H1 (cell line): ENCODE measurements around the gene MYL6. TPM values are rescaled to one million over a fixed set of nuclear protein-coding genes. Genes with fewer than 3 reads are reported as not detected.

Experiments
- polyA plus RNA-seq, 7 experiments: library from polyadenylated mRNA; depleted of rRNA in 3 of 7; stranded (reverse) in 5 of 7; unstranded in 2 of 7; fragments of >200 nt in 5 of 7; fragments of 200-250 nt in 2 of 7; gene quantifications; 1 replicate in 5 of 7; 2 replicates in 1 of 7; 4 replicates in 1 of 7; pipeline versions ENCODE4 v1.2.1 to v1.2.3, GENCODE V29; 2011 to 2013; ENCODE audit warnings: missing spikeins in 2 of 7, mixed read lengths in 2 of 7
- total RNA-seq: library from RNA; stranded (reverse); fragmentation: NEBNext Ultra II Directional; extraction: Animal tissue kit (Norgen Biotek cat#: 25700); gene quantifications from 2 replicates; pipeline ENCODE4 v1.2.1, GENCODE V29; 2021

Gene MYL6
- total and polyA plus RNA-seq, 2 of the 8 experiments (the other 6 are each of a cell fraction or from before 2014, with no cell fraction given): 1,130 to 2,279 TPM

Other genes starting within 250 kb of the MYL6 start
- gene PYM1, start 230.5 kb upstream of the MYL6 start, total RNA-seq: 58.5 and 58.9 TPM in 2 replicates
- gene PYM1, start 230.5 kb upstream of the MYL6 start, polyA plus RNA-seq (2011; rRNA removed): 37.3 and 38.7 TPM in 2 replicates
- 18.0 and 21.3 TPM in 2 replicates for gene DGKA, start 227.2 kb upstream of the MYL6 start, total RNA-seq
- gene DGKA, start 227.2 kb upstream of the MYL6 start, polyA plus RNA-seq (2011; rRNA removed): 15.9 and 24.4 TPM in 2 replicates
- gene PMEL, start 192.3 kb upstream of the MYL6 start, total RNA-seq: 120 and 128 TPM in 2 replicates
- 382 and 467 TPM in 2 replicates for gene PMEL, start 192.3 kb upstream of the MYL6 start, polyA plus RNA-seq (2011; rRNA removed)
- 41.7 and 42.5 TPM in 2 replicates for gene CDK2, start 191.5 kb upstream of the MYL6 start, total RNA-seq
- 39.4 and 41.6 TPM in 2 replicates for gene CDK2, start 191.5 kb upstream of the MYL6 start, polyA plus RNA-seq (2011; rRNA removed)
- 56.7 and 65.6 TPM in 2 replicates for gene RAB5B, start 184.3 kb upstream of the MYL6 start, total RNA-seq
- gene RAB5B, start 184.3 kb upstream of the MYL6 start, polyA plus RNA-seq (2011; rRNA removed): 47.2 and 62.4 TPM in 2 replicates
- gene SUOX, start 161.1 kb upstream of the MYL6 start, total RNA-seq: 22.5 and 23.1 TPM in 2 replicates
- gene SUOX, start 161.1 kb upstream of the MYL6 start, polyA plus RNA-seq (2011; rRNA removed): 26.8 and 31.3 TPM in 2 replicates
- gene IKZF4, start 137.3 kb upstream of the MYL6 start, total RNA-seq: 12.5 and 13.3 TPM in 2 replicates
- gene IKZF4, start 137.3 kb upstream of the MYL6 start, polyA plus RNA-seq (2011; rRNA removed): 8.0 and 12.9 TPM in 2 replicates
- gene RPS26, start 116.4 kb upstream of the MYL6 start, total RNA-seq: 53.4 and 64.3 TPM in 2 replicates
- 1,236 and 1,922 TPM in 2 replicates for gene RPS26, start 116.4 kb upstream of the MYL6 start, polyA plus RNA-seq (2011; rRNA removed)
- gene ERBB3, start 78.2 kb upstream of the MYL6 start, total RNA-seq: 49.2 and 52.4 TPM in 2 replicates
- 33.9 and 43.4 TPM in 2 replicates for gene ERBB3, start 78.2 kb upstream of the MYL6 start, polyA plus RNA-seq (2011; rRNA removed)
- gene PA2G4, start 53.8 kb upstream of the MYL6 start, total RNA-seq: 237 and 242 TPM in 2 replicates
- gene PA2G4, start 53.8 kb upstream of the MYL6 start, polyA plus RNA-seq (2011; rRNA removed): 100 and 159 TPM in 2 replicates
- 4,440 and 4,619 TPM in 2 replicates for gene RPL41, start 41.7 kb upstream of the MYL6 start, total RNA-seq
- gene RPL41, start 41.7 kb upstream of the MYL6 start, polyA plus RNA-seq (2011; rRNA removed): 10,552 and 16,488 TPM in 2 replicates
- 11.2 and 12.5 TPM in 2 replicates for gene ZC3H10, start 40.1 kb upstream of the MYL6 start, total RNA-seq
- 4.0 and 5.1 TPM in 2 replicates for gene ZC3H10, start 40.1 kb upstream of the MYL6 start, polyA plus RNA-seq (2011; rRNA removed)
- gene ESYT1, start 30.1 kb upstream of the MYL6 start, total RNA-seq: 85.1 and 86.9 TPM in 2 replicates
- 165 and 174 TPM in 2 replicates for gene ESYT1, start 30.1 kb upstream of the MYL6 start, polyA plus RNA-seq (2011; rRNA removed)
- 162 and 163 TPM in 2 replicates for gene MYL6B, start 5.8 kb upstream of the MYL6 start, total RNA-seq
- 146 and 202 TPM in 2 replicates for gene MYL6B, start 5.8 kb upstream of the MYL6 start, polyA plus RNA-seq (2011; rRNA removed)
- gene SMARCC2, start 31.1 kb downstream of the MYL6 start, total RNA-seq: 66.3 and 78.5 TPM in 2 replicates
- gene SMARCC2, start 31.1 kb downstream of the MYL6 start, polyA plus RNA-seq (2011; rRNA removed): 33.9 and 40.5 TPM in 2 replicates
- 55.0 and 55.5 TPM in 2 replicates for gene RNF41, start 63.6 kb downstream of the MYL6 start, total RNA-seq
- 98.6 and 127 TPM in 2 replicates for gene RNF41, start 63.6 kb downstream of the MYL6 start, polyA plus RNA-seq (2011; rRNA removed)
- gene NABP2, start 66.0 kb downstream of the MYL6 start, total RNA-seq: 56.1 and 58.1 TPM in 2 replicates
- gene NABP2, start 66.0 kb downstream of the MYL6 start, polyA plus RNA-seq (2011; rRNA removed): 59.8 and 67.5 TPM in 2 replicates
- 0.25 TPM in 1 of 2 replicates, not detected in the other for gene SLC39A5, start 71.7 kb downstream of the MYL6 start, total RNA-seq
- gene SLC39A5, start 71.7 kb downstream of the MYL6 start, polyA plus RNA-seq (2011; rRNA removed): 0.27 and 0.75 TPM in 2 replicates
- 34.1 and 36.3 TPM in 2 replicates for gene ANKRD52, start 100.0 kb downstream of the MYL6 start, total RNA-seq
- gene ANKRD52, start 100.0 kb downstream of the MYL6 start, polyA plus RNA-seq (2011; rRNA removed): 14.0 and 20.7 TPM in 2 replicates
- 21.8 and 22.8 TPM in 2 replicates for gene COQ10A, start 108.6 kb downstream of the MYL6 start, total RNA-seq
- gene COQ10A, start 108.6 kb downstream of the MYL6 start, polyA plus RNA-seq (2011; rRNA removed): 39.5 and 42.9 TPM in 2 replicates
- 238 and 243 TPM in 2 replicates for gene CS, start 142.0 kb downstream of the MYL6 start, total RNA-seq
- 82.4 and 96.6 TPM in 2 replicates for gene CS, start 142.0 kb downstream of the MYL6 start, polyA plus RNA-seq (2011; rRNA removed)
- gene CNPY2, start 157.6 kb downstream of the MYL6 start, total RNA-seq: 195 and 203 TPM in 2 replicates
- gene CNPY2, start 157.6 kb downstream of the MYL6 start, polyA plus RNA-seq (2011; rRNA removed): 222 and 281 TPM in 2 replicates
- 30.5 and 36.7 TPM in 2 replicates for gene PAN2, start 175.6 kb downstream of the MYL6 start, total RNA-seq
- 29.6 and 37.1 TPM in 2 replicates for gene PAN2, start 175.6 kb downstream of the MYL6 start, polyA plus RNA-seq (2011; rRNA removed)
- 1.4 and 2.3 TPM in 2 replicates for gene IL23A, start 180.5 kb downstream of the MYL6 start, total RNA-seq
- gene IL23A, start 180.5 kb downstream of the MYL6 start, polyA plus RNA-seq (2011; rRNA removed): 2.6 and 3.6 TPM in 2 replicates
- 42.4 and 44.7 TPM in 2 replicates for gene STAT2, start 201.7 kb downstream of the MYL6 start, total RNA-seq
- gene STAT2, start 201.7 kb downstream of the MYL6 start, polyA plus RNA-seq (2011; rRNA removed): 37.1 and 39.9 TPM in 2 replicates
- gene APOF, start 204.5 kb downstream of the MYL6 start, total RNA-seq: not detected in 2 replicates
- not detected in 2 replicates for gene APOF, start 204.5 kb downstream of the MYL6 start, polyA plus RNA-seq (2011; rRNA removed)